Kidney (tissue), 14 donors: ENCODE data around the gene DPH7. TPM values are rescaled to one million over a fixed set of nuclear protein-coding genes. Genes with fewer than 3 reads are reported as not detected.

Experiments used
- DNase-seq, 5 donors: peaks; one replicate each; pipeline ENCODE4 v3.0.0-alpha.2; 2013 to 2020
- FAIRE-seq: peaks from 2 replicates; lab custom pipeline; 2012; peaks lifted over from hg19 to GRCh38; lab: Jason Lieb, UNC
- H3K27ac ChIP-seq, 2 donors: one replicate each; pipeline ENCODE4 v1.7.0; 2013; ENCODE audit warnings: low read depth in 2 of 2, low read length in 2 of 2, inconsistent platforms in 1 of 2
- H3K27me3 ChIP-seq: one replicate; pipeline ENCODE4 v1.7.1; 2013; ENCODE audit warnings: low read length, inconsistent platforms; ENCODE audit not compliant: control insufficient read depth, insufficient read depth
- H3K36me3 ChIP-seq, 3 donors: one replicate each; pipeline versions ENCODE4 v1.7.0 to v1.7.1; 2013; ENCODE audit warnings: low read length in 3 of 3, control low read depth in 1 of 3, inconsistent platforms in 1 of 3; ENCODE audit not compliant: insufficient read depth in 3 of 3, control insufficient read depth in 2 of 3
- H3K4me1 ChIP-seq, 3 donors: one replicate each; pipeline versions ENCODE4 v1.7.0 to v1.7.1; 2013; ENCODE audit warnings: low read length in 3 of 3, inconsistent platforms in 1 of 3, low read depth in 1 of 3; ENCODE audit not compliant: control insufficient read depth in 2 of 3, insufficient read depth in 2 of 3
- H3K4me3 ChIP-seq, 3 donors: one replicate each; pipeline versions ENCODE4 v1.7.0 to v1.8.1; 2013; ENCODE audit warnings: low read length in 3 of 3, control low read depth in 1 of 3, inconsistent platforms in 1 of 3
- H3K9ac ChIP-seq, 3 donors: one replicate each; pipeline versions ENCODE4 v1.7.0 to v1.7.1; 2013; ENCODE audit warnings: low read length in 3 of 3, control low read depth in 1 of 3, inconsistent platforms in 1 of 3
- H3K9me3 ChIP-seq, 3 donors: one replicate each; pipeline versions ENCODE4 v1.7.0 to v1.7.1; 2013; ENCODE audit warnings: low read length in 3 of 3, control low read depth in 1 of 3, inconsistent platforms in 1 of 3; ENCODE audit not compliant: control insufficient read depth in 2 of 3, insufficient read depth in 1 of 3
- CTCF ChIP-seq: IDR thresholded peaks from 3 replicates; pipeline ENCODE4 v1.5.1; 2012; ENCODE audit warnings: mild to moderate bottlenecking, moderate library complexity, borderline replicate concordance; ENCODE audit not compliant: insufficient read depth; ENCODE audit errors: extremely low read depth
- intact Hi-C: fragments of 100-400 bp; cut with DNase I; formaldehyde crosslinking; loops from one replicate; pipeline ENCODE4 v1.11.1; 2022
- polyA plus RNA-seq: library from polyadenylated mRNA; stranded (reverse); fragments of 350-450 nt; fragmentation: Illumina TruSeq; extraction: RNeasy Lipid Tissue Mini Kit (QIAGEN cat#74804); gene quantifications from one replicate; pipeline ENCODE4 v1.2.3, GENCODE V29; 2014; ENCODE audit warnings: low read depth, low replicate concordance; ENCODE audit not compliant: insufficient read depth
- total RNA-seq: library from RNA; stranded (reverse); fragmentation: NEBNext Ultra II Directional; extraction: Animal tissue kit (Norgen Biotek cat#: 25700); gene quantifications from one replicate; pipeline ENCODE4 v1.2.1, GENCODE V29; 2021
- donor health status: control.
- donor health status: control.
- donor health status: control.
- donor health status: control.
- donor health status: control.
- donor health status: DM: yes; HTN: yes; CAD: no.
- donor health status: Normal renal cell carcinoma (clear cell type).

Gene DPH7
- total and polyA plus RNA-seq, 2 donors from 2014 or later: 23.2 to 31.4 TPM

GRCh38 chr9:137589441-137590122, 10.9 kb upstream of the DPH7 start:
- Histone ChIP-seq H3K4me3 (peak overlapping the region; percentile 57 to 68 (median 67)), H3K27ac (no peak overlapping the region), H3K36me3 (peaks cover 0 to 18% (median 0%) of the 10 kb centered on the region in 3 donors), H3K9me3 (no peaks in the 10 kb centered on the region), H3K4me1 (peaks cover 0 to 10% (median 4%) of the 10 kb centered on the region in 3 donors), H3K27me3 (no peaks in the 10 kb centered on the region), H3K9ac (peak overlapping the region; percentile 10 to 67 (median 60))
- intact Hi-C loops: no loop called here
- no peak for TF ChIP-seq CTCF
- no peak for DNase-seq
- no peak for FAIRE-seq

- Histone ChIP-seq H3K4me3 (peak overlapping the region in 1 of 3 donors; percentile 67), H3K9ac (peak overlapping the region in 1 of 3 donors; percentile 67), H3K9me3 (no peaks in the 10 kb centered on the region), H3K4me1 (peaks cover 0 to 10% (median 4%) of the 10 kb centered on the region in 3 donors), H3K27ac (no peak overlapping the region), H3K36me3 (peaks cover 0 to 18% (median 0%) of the 10 kb centered on the region in 3 donors), H3K27me3 (no peaks in the 10 kb centered on the region)
- FAIRE-seq (no peak), DNase-seq (no peak)
- no peak for TF ChIP-seq CTCF
- intact Hi-C loops: no loop called here
These were observed 10.2 kb upstream of the DPH7 start for GRCh38 chr9:137588891-137589290.

GRCh38 chr9:137588311-137588710, 9.6 kb upstream of the DPH7 start:
- no peak overlapping the region for H3K27ac ChIP-seq
- no peak for FAIRE-seq
- TF ChIP-seq CTCF: no peak
- no peaks in the 10 kb centered on the region for H3K27me3 ChIP-seq
- H3K9ac ChIP-seq: no peak overlapping the region
- H3K4me1 ChIP-seq: peaks cover 0 to 10% (median 4%) of the 10 kb centered on the region in 3 donors
- DNase-seq: no peak
- H3K4me3 ChIP-seq: no peak overlapping the region
- H3K9me3 ChIP-seq: no peaks in the 10 kb centered on the region
- H3K36me3 ChIP-seq: peaks cover 0 to 18% (median 0%) of the 10 kb centered on the region in 3 donors
- intact Hi-C loops: no loop called here

GRCh38 chr9:137586854-137587253, 8.1 kb upstream of the DPH7 start:
- DNase-seq (no peak), FAIRE-seq (no peak)
- TF ChIP-seq CTCF: no peak
- H3K4me3 ChIP-seq: no peak overlapping the region
- H3K36me3 ChIP-seq: peaks cover 0 to 26% (median 3%) of the 10 kb centered on the region in 3 donors
- peaks cover 0 to 10% (median 4%) of the 10 kb centered on the region in 3 donors for H3K4me1 ChIP-seq
- H3K9ac ChIP-seq: no peak overlapping the region
- intact Hi-C loops: no loop called here
- no peaks in the 10 kb centered on the region for H3K9me3 ChIP-seq
- H3K27me3 ChIP-seq: no peaks in the 10 kb centered on the region
- H3K27ac ChIP-seq: no peak overlapping the region
